OCI-LY1 (cell line): ENCODE data around the gene RPP14.
"Not testable (repeated sequence)": the region's sequence is repeated elsewhere in the genome, so short reads cannot be mapped to it uniquely, and the experiment has no call there.

Source experiments
- H2AFZ ChIP-seq: fragments of 200-600 bp; sonication (generic), shearing (Covaris generic); 2 replicates; pipeline ENCODE4 v1.6.0; 2014; ENCODE audit warnings: antibody characterized with exemption, mild to moderate bottlenecking, low read length
- H3F3A ChIP-seq: fragments of 200-600 bp; sonication (generic), shearing (Covaris generic); 2 replicates; pipeline ENCODE4 v1.6.0; 2014; ENCODE audit warnings: mild to moderate bottlenecking, antibody characterized with exemption, low read length, moderate library complexity; ENCODE audit not compliant: insufficient read depth
- H3K27ac ChIP-seq: fragments of 200-600 bp; sonication (generic); 2 replicates; pipeline ENCODE4 v1.5.1; 2014; ENCODE audit warnings: low read length, mixed run types, mild to moderate bottlenecking, low read depth; ENCODE audit not compliant: poor library complexity, severe bottlenecking
- H3K27me3 ChIP-seq: fragments of 200-600 bp; sonication (generic); 2 replicates; pipeline ENCODE4 v1.6.0; 2014; ENCODE audit warnings: antibody characterized with exemption, mild to moderate bottlenecking, low read length, moderate library complexity; ENCODE audit not compliant: insufficient read depth
- H3K36me3 ChIP-seq: fragments of 200-600 bp; sonication (generic); 2 replicates; pipeline ENCODE4 v1.6.1; 2014; ENCODE audit warnings: mild to moderate bottlenecking, antibody characterized with exemption, low read length, moderate library complexity, mixed read lengths; ENCODE audit not compliant: insufficient read depth
- H3K4me1 ChIP-seq: fragments of 200-600 bp; sonication (generic); 2 replicates; pipeline ENCODE4 v1.5.1; 2014; ENCODE audit warnings: mild to moderate bottlenecking, low read length, moderate library complexity; ENCODE audit not compliant: insufficient read depth, severe bottlenecking
- H3K4me2 ChIP-seq: fragments of 200-600 bp; sonication (generic), shearing (Covaris generic); 2 replicates; pipeline ENCODE4 v1.6.1; 2014; ENCODE audit warnings: low read length
- H3K4me3 ChIP-seq: fragments of 200-600 bp; sonication (generic); 2 replicates; pipeline ENCODE4 v1.5.1; 2014; ENCODE audit warnings: low read length, low read depth, mild to moderate bottlenecking, mixed read lengths; ENCODE audit not compliant: poor library complexity, severe bottlenecking
- H3K79me2 ChIP-seq: fragments of 200-600 bp; shearing (Covaris generic); 2 replicates; pipeline ENCODE4 v1.6.1; 2016; ENCODE audit warnings: mixed run types, low read length, mixed read lengths; ENCODE audit not compliant: insufficient read depth
- H3K9ac ChIP-seq: fragments of 200-600 bp; sonication (generic), shearing (Covaris generic); 2 replicates; pipeline ENCODE4 v1.6.1; 2014; ENCODE audit warnings: mild to moderate bottlenecking, low read length, mixed read lengths
- H3K9me2 ChIP-seq: fragments of 200-600 bp; sonication (generic), shearing (Covaris generic); 2 replicates; pipeline ENCODE4 v1.6.1; 2014; ENCODE audit warnings: low read depth, mild to moderate bottlenecking, low read length, mixed read lengths
- H3K9me3 ChIP-seq: fragments of 200-600 bp; shearing (Covaris generic); 2 replicates; pipeline ENCODE4 v1.6.1; 2014; ENCODE audit warnings: low read length, mixed read lengths
- H4K20me1 ChIP-seq: fragments of 200-600 bp; sonication (generic), shearing (Covaris generic); 2 replicates; pipeline ENCODE4 v1.6.0; 2016; ENCODE audit warnings: mild to moderate bottlenecking, low read length; ENCODE audit not compliant: insufficient read depth
- CTCF ChIP-seq: fragments of 200-600 bp; sonication (generic), shearing (Covaris generic); IDR thresholded peaks from 2 replicates; pipeline ENCODE4 v1.5.1; 2017; ENCODE audit warnings: mild to moderate bottlenecking, antibody characterized with exemption, low read length, moderate library complexity, mixed read lengths
- EZH2 ChIP-seq: fragments of 200-600 bp; sonication (generic), shearing (Covaris generic); IDR thresholded peaks from 2 replicates; pipeline ENCODE4 v1.8.0; 2017; ENCODE audit warnings: borderline replicate concordance, mixed run types, mild to moderate bottlenecking, antibody characterized with exemption, low read length, moderate library complexity, mixed read lengths

RPP14 gene

GRCh38 chr3:58271901-58272501, 34.0 kb upstream of the RPP14 start:
- no peaks in the 10 kb centered on the region for H3K9me3 ChIP-seq
- no peak overlapping the region for H2AFZ ChIP-seq
- TF ChIP-seq EZH2 (no peak), CTCF (no peak)
- H3K4me3 ChIP-seq: no peak overlapping the region
- no peaks in the 10 kb centered on the region for H3K9me2 ChIP-seq
- H3K36me3 ChIP-seq: peaks cover 7% of the 10 kb centered on the region
- no peak overlapping the region for H3K9ac ChIP-seq
- H3K79me2 ChIP-seq: no peaks in the 10 kb centered on the region
- H3K4me2 ChIP-seq: no peak overlapping the region
- H3F3A ChIP-seq: no peaks in the 10 kb centered on the region
- H3K4me1 ChIP-seq: no peaks in the 10 kb centered on the region
- H3K27ac ChIP-seq: no peak overlapping the region
- no peaks in the 10 kb centered on the region for H4K20me1 ChIP-seq
- H3K27me3 ChIP-seq: no peaks in the 10 kb centered on the region

- Histone ChIP-seq H4K20me1 (no peaks in the 10 kb centered on the region), H3K36me3 (peaks cover 7% of the 10 kb centered on the region), H3K27ac (no peak overlapping the region), H3K4me3 (no peak overlapping the region), H3K4me2 (no peak overlapping the region), H3K9me3 (no peaks in the 10 kb centered on the region), H3K9me2 (no peaks in the 10 kb centered on the region), H3F3A (no peaks in the 10 kb centered on the region), H3K4me1 (no peaks in the 10 kb centered on the region), H3K79me2 (no peaks in the 10 kb centered on the region), H2AFZ (no peak overlapping the region), H3K9ac (no peak overlapping the region), H3K27me3 (no peaks in the 10 kb centered on the region)
- TF ChIP-seq EZH2: no peak
- no peak for TF ChIP-seq CTCF
Measured at GRCh38 chr3:58272891-58273290, 33.2 kb upstream of the RPP14 start.

GRCh38 chr3:58273362-58273761, 32.7 kb upstream of the RPP14 start:
- H3K27ac ChIP-seq: not testable (repeated sequence)

GRCh38 chr3:58274027-58274614, 31.9 kb upstream of the RPP14 start:
- H4K20me1 ChIP-seq: no peaks in the 10 kb centered on the region
- H3K4me1 ChIP-seq: no peaks in the 10 kb centered on the region
- H3K36me3 ChIP-seq: peaks cover 7% of the 10 kb centered on the region
- no peaks in the 10 kb centered on the region for H3K79me2 ChIP-seq
- H3K4me3 ChIP-seq: no peak overlapping the region
- H3K9me3 ChIP-seq: no peaks in the 10 kb centered on the region
- no peaks in the 10 kb centered on the region for H3K27me3 ChIP-seq
- H3K27ac ChIP-seq: no peak overlapping the region
- no peak overlapping the region for H2AFZ ChIP-seq
- H3K9ac ChIP-seq: no peak overlapping the region
- H3K9me2 ChIP-seq: no peaks in the 10 kb centered on the region
- TF ChIP-seq CTCF (no peak), EZH2 (no peak)
- no peaks in the 10 kb centered on the region for H3F3A ChIP-seq
- no peak overlapping the region for H3K4me2 ChIP-seq

More at GRCh38 chr3:58273362-58273761, 32.7 kb upstream of the RPP14 start:
- not testable (repeated sequence) for H3K4me1 ChIP-seq, H3K27me3 ChIP-seq, H3K9me3 ChIP-seq, H3K9me2 ChIP-seq, H3F3A ChIP-seq, H3K79me2 ChIP-seq, H3K9ac ChIP-seq, H3K4me2 ChIP-seq, H3K4me3 ChIP-seq, H4K20me1 ChIP-seq, H3K36me3 ChIP-seq, H2AFZ ChIP-seq
